Superior temporal gyrus (tissue), 1 donor: ENCODE data around the gene HCFC1R1.

Source experiments
- DNase-seq: peaks from one replicate; pipeline ENCODE4 v3.0.0-alpha.2; 2016; ENCODE audit errors: extremely low spot score

The HCFC1R1 gene

GRCh38 chr16:3020247-3020603, 3.5 kb downstream of the HCFC1R1 start, which contains the start of gene TNFRSF12A:
Gene TNFRSF12A, plus strand, starts transcription at chr16:3020368. Its CDS starts 30 bp downstream, at chr16:3020398.
- peak; percentile 33 for DNase-seq

GRCh38 chr16:3019594-3020246, 4.0 kb downstream of the HCFC1R1 start:
- DNase-seq: no peak

- no peak for DNase-seq
These were observed 5.8 kb downstream of the HCFC1R1 start, which contains the start of gene CLDN6 for GRCh38 chr16:3017794-3018506. Gene CLDN6, minus strand, starts transcription at chr16:3018183. Its CDS starts 2,162 bp downstream, at chr16:3016021.

- DNase-seq: no peak
These were observed 6.4 kb downstream of the HCFC1R1 start for GRCh38 chr16:3017344-3017743.

GRCh38 chr16:3015865-3016521, 7.7 kb downstream of the HCFC1R1 start:
- DNase-seq: no peak

GRCh38 chr16:3014971-3015370, 8.8 kb downstream of the HCFC1R1 start:
- DNase-seq: no peak

GRCh38 chr16:3013998-3014690, 9.6 kb downstream of the HCFC1R1 start:
- DNase-seq: no peak

GRCh38 chr16:3013491-3013951, 10.2 kb downstream of the HCFC1R1 start:
- no peak for DNase-seq

- no peak for DNase-seq
These were observed 10.8 kb downstream of the HCFC1R1 start, which contains the start of gene CLDN9 for GRCh38 chr16:3012828-3013420. Gene CLDN9, plus strand, starts transcription at chr16:3012923. Its CDS starts 440 bp downstream, at chr16:3013363.

- no peak for DNase-seq
These were observed 11.5 kb downstream of the HCFC1R1 start for GRCh38 chr16:3012246-3012645.

- DNase-seq: no peak
These were observed 13.2 kb downstream of the HCFC1R1 start for GRCh38 chr16:3010510-3010909.

- no peak for DNase-seq
These were observed 14.0 kb downstream of the HCFC1R1 start for GRCh38 chr16:3009568-3010390.

- DNase-seq: no peak
These were observed 15.1 kb downstream of the HCFC1R1 start for GRCh38 chr16:3008690-3009037.

- DNase-seq: no peak
These were observed 15.6 kb downstream of the HCFC1R1 start for GRCh38 chr16:3007957-3008689.

- no peak for DNase-seq
These were observed 16.4 kb downstream of the HCFC1R1 start for GRCh38 chr16:3007059-3007956.

- no peak for DNase-seq
These were observed 18.9 kb downstream of the HCFC1R1 start for GRCh38 chr16:3004781-3005284.

- DNase-seq: no peak
These were observed 19.4 kb downstream of the HCFC1R1 start for GRCh38 chr16:3004319-3004718.

GRCh38 chr16:3003582-3004270, 20.0 kb downstream of the HCFC1R1 start:
- peak; percentile 99 for DNase-seq
